Measurements from ENCODE around the gene HDAC4. TPM values are rescaled to one million over a fixed set of nuclear protein-coding genes. Genes with fewer than 3 reads are reported as not detected.

HDAC4 gene
- total RNA-seq, 4 donors from 2014 or later = 30.2 to 103 (median 51.7) TPM

GRCh38 chr2:239229545-239230279, 171.1 kb downstream of the HDAC4 start:
- no peak for TF ChIP-seq CTCF (IDR thresholded peaks at IDR 0.05)

GRCh38 chr2:239227661-239228371, 173.0 kb downstream of the HDAC4 start:
- DNase-seq (ENCODE audit: low spot score) = no peak
- no peak for TF ChIP-seq CTCF (IDR thresholded peaks at IDR 0.05)
- no peak for ATAC-seq (ENCODE audit: low FRiP score)

More at GRCh38 chr2:239229545-239230279, 171.1 kb downstream of the HDAC4 start:
- ATAC-seq (ENCODE audit: low FRiP score) (no peak), DNase-seq (ENCODE audit: low spot score) (no peak)

- no peak for TF ChIP-seq CTCF (IDR thresholded peaks at IDR 0.05)
- ATAC-seq (ENCODE audit: low FRiP score) (no peak), DNase-seq (ENCODE audit: low spot score) (no peak)
Observed at GRCh38 chr2:239226677-239227581, 173.9 kb downstream of the HDAC4 start.

GRCh38 chr2:239225871-239226561, 174.8 kb downstream of the HDAC4 start:
- ATAC-seq (ENCODE audit: low FRiP score) = no peak
- no peak for TF ChIP-seq CTCF (IDR thresholded peaks at IDR 0.05)
- DNase-seq (ENCODE audit: low spot score) = no peak

- peak; percentile 29 for ATAC-seq (ENCODE audit: low FRiP score)
- no peak for DNase-seq (ENCODE audit: low spot score)
- TF ChIP-seq CTCF (IDR thresholded peaks at IDR 0.05) = no peak
Observed at GRCh38 chr2:239225371-239225851, 175.4 kb downstream of the HDAC4 start.

- TF ChIP-seq CTCF (IDR thresholded peaks at IDR 0.05) = no peak
- DNase-seq (ENCODE audit: low spot score) (no peak), ATAC-seq (ENCODE audit: low FRiP score) (no peak)
Observed at GRCh38 chr2:239224955-239225354, 175.9 kb downstream of the HDAC4 start.
